Astrocyte (in vitro differentiated cells and primary cell): ENCODE results near the gene NUMB. TPM values are rescaled to one million over a fixed set of nuclear protein-coding genes. Genes with fewer than 3 reads are reported as not detected.

Experiments used
- DNase-seq: peaks from one replicate; pipeline ENCODE4 v3.0.0-alpha.2; 2010; ENCODE audit warnings: low read depth
- FAIRE-seq: peaks from 2 replicates; lab custom pipeline; 2011; peaks lifted over from hg19 to GRCh38; lab: Jason Lieb, UNC
- H2AFZ ChIP-seq: 2 replicates; pipeline ENCODE4 v1.6.0; 2012; ENCODE audit warnings: low read depth, low read length, inconsistent platforms
- H3K27ac ChIP-seq: 2 replicates; pipeline ENCODE4 v1.5.1; 2011; ENCODE audit warnings: low read depth, low read length, inconsistent platforms
- H3K27me3 ChIP-seq: 2 replicates; pipeline ENCODE4 v1.6.0; 2011; ENCODE audit warnings: low read length, inconsistent platforms; ENCODE audit not compliant: insufficient read depth
- H3K36me3 ChIP-seq: 2 replicates; pipeline ENCODE4 v1.5.1; 2011; ENCODE audit warnings: low read length, inconsistent platforms; ENCODE audit not compliant: insufficient read depth
- H3K4me1 ChIP-seq: 2 replicates; pipeline ENCODE4 v1.5.1; 2011; ENCODE audit warnings: low read length, inconsistent platforms; ENCODE audit not compliant: insufficient read depth
- H3K4me2 ChIP-seq: 2 replicates; pipeline ENCODE4 v1.6.0; 2012; ENCODE audit warnings: low read length, inconsistent platforms
- H3K4me3 ChIP-seq: 2 replicates; pipeline ENCODE4 v1.5.1; 2011; ENCODE audit warnings: low read depth, mild to moderate bottlenecking, low read length, inconsistent platforms; ENCODE audit not compliant: insufficient read depth
- H3K79me2 ChIP-seq: 2 replicates; pipeline ENCODE4 v1.6.0; 2012; ENCODE audit warnings: mild to moderate bottlenecking, low read length, inconsistent platforms; ENCODE audit not compliant: insufficient read depth
- H3K9ac ChIP-seq: 2 replicates; pipeline ENCODE4 v1.6.0; 2012; ENCODE audit warnings: mild to moderate bottlenecking, low read length, inconsistent platforms
- H3K9me3 ChIP-seq: 2 replicates; pipeline ENCODE4 v1.5.1; 2012; ENCODE audit warnings: low read depth, mild to moderate bottlenecking, low read length, inconsistent platforms; ENCODE audit not compliant: insufficient read depth
- H4K20me1 ChIP-seq: 2 replicates; pipeline ENCODE4 v1.6.0; 2012; ENCODE audit warnings: low read length, inconsistent platforms; ENCODE audit not compliant: insufficient read depth
- H3K27ac Mint-ChIP-seq: one replicate; pipeline ENCODE4 v1.8.0; 2021; ENCODE audit warnings: mild to moderate bottlenecking, mixed read lengths; ENCODE audit not compliant: unreplicated experiment
- H3K27me3 Mint-ChIP-seq: one replicate; pipeline ENCODE4 v1.8.0; 2021; ENCODE audit warnings: low read depth, mixed read lengths; ENCODE audit not compliant: unreplicated experiment
- H3K36me3 Mint-ChIP-seq: one replicate; pipeline ENCODE4 v1.8.0; 2021; ENCODE audit warnings: low read depth, mixed read lengths; ENCODE audit not compliant: unreplicated experiment
- H3K4me1 Mint-ChIP-seq: one replicate; pipeline ENCODE4 v1.8.0; 2021; ENCODE audit warnings: low read depth, mixed read lengths; ENCODE audit not compliant: unreplicated experiment
- H3K4me3 Mint-ChIP-seq: one replicate; pipeline ENCODE4 v1.8.0; 2021; ENCODE audit warnings: mild to moderate bottlenecking, moderate library complexity, mixed read lengths; ENCODE audit not compliant: unreplicated experiment
- H3K9me3 Mint-ChIP-seq: one replicate; pipeline ENCODE4 v1.8.0; 2021; ENCODE audit warnings: mild to moderate bottlenecking, mixed read lengths; ENCODE audit not compliant: unreplicated experiment
- EZH2 ChIP-seq: IDR thresholded peaks from 2 replicates; pipeline ENCODE4 v1.6.1; 2012; ENCODE audit warnings: mild to moderate bottlenecking, low read length, inconsistent platforms; ENCODE audit not compliant: insufficient read depth
- total RNA-seq: library from RNA; stranded (reverse); gene quantifications from 2 replicates; pipeline ENCODE4 v1.2.1, GENCODE V29; 2021
- TF ChIP-seq, protein P1 (sequence below): IDR thresholded peaks from 2 replicates; pipeline ENCODE4 v1.5.1; 2011; ENCODE audit warnings: low read depth, mild to moderate bottlenecking, inconsistent platforms, low read length, moderate library complexity; ENCODE audit not compliant: insufficient read depth

Gene NUMB
- total RNA-seq, 1 donor from 2014 or later, result 93.9 TPM

DNA sequence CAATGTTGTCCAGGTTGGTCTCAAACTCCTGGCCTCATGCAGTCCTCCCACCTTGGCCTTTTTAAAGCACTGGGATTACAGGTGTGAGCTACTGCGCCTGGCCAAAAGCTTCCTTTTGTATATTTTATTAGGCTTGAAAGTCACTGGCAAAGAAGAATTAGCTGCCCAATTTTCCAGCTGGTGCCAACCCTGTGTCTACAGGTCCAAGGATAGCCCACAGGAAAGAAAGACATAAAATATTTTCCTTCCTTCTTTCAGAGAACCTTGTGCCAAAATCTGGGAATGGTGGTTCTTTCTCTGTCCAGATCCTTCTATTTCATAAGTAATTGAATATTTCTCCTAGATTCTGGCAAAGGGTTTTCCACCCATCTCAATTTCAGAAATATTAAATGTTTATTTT is 84.1 kb downstream of the NUMB start:
- DNase-seq (no peak), FAIRE-seq (no peak)
- Histone ChIP-seq H3K4me2 (no peak overlapping the region), H3K4me1 (no peaks in the 10 kb centered on the region), H3K9ac (no peak overlapping the region), H3K9me3 (no peaks in the 10 kb centered on the region), H3K27ac (no peak overlapping the region), H4K20me1 (peaks cover 54% of the 10 kb centered on the region), H3K27me3 (no peaks in the 10 kb centered on the region), H3K4me3 (no peak overlapping the region), H2AFZ (no peak overlapping the region), H3K79me2 (peaks cover 58% of the 10 kb centered on the region), H3K36me3 (no peaks in the 10 kb centered on the region)
- Mint-ChIP-seq H3K4me1 (peaks cover 8% of the 10 kb centered on the region), H3K36me3 (no peaks in the 10 kb centered on the region), H3K4me3 (no peak overlapping the region), H3K27me3 (no peaks in the 10 kb centered on the region), H3K9me3 (no peaks in the 10 kb centered on the region), H3K27ac (no peak overlapping the region)
- TF ChIP-seq, protein P1, sequence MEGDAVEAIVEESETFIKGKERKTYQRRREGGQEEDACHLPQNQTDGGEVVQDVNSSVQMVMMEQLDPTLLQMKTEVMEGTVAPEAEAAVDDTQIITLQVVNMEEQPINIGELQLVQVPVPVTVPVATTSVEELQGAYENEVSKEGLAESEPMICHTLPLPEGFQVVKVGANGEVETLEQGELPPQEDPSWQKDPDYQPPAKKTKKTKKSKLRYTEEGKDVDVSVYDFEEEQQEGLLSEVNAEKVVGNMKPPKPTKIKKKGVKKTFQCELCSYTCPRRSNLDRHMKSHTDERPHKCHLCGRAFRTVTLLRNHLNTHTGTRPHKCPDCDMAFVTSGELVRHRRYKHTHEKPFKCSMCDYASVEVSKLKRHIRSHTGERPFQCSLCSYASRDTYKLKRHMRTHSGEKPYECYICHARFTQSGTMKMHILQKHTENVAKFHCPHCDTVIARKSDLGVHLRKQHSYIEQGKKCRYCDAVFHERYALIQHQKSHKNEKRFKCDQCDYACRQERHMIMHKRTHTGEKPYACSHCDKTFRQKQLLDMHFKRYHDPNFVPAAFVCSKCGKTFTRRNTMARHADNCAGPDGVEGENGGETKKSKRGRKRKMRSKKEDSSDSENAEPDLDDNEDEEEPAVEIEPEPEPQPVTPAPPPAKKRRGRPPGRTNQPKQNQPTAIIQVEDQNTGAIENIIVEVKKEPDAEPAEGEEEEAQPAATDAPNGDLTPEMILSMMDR, result no peak
- TF ChIP-seq EZH2, result no peak

DNA sequence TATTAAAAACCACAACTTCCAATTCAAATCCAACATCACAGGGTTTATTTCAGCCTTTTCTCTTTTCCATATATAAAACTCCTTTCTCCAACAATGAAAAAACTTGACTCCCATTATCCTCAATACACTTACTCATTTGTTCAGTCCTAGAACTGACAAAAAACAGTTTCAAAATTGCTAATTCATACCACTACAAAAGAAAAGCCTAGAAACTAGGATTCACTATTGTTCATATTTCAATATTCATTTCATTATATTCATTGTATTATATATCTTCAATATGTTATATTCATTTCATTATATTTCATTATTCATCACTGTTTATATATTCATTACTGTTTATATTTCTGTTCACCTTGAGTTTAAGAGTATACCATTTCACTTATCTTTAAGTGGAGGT is 85.8 kb downstream of the NUMB start:
- no peak overlapping the region for H3K27ac ChIP-seq
- H3K79me2 ChIP-seq, result peaks cover 56% of the 10 kb centered on the region
- H3K9me3 ChIP-seq, result no peaks in the 10 kb centered on the region
- TF ChIP-seq EZH2, result no peak
- TF ChIP-seq, protein P1, result no peak
- no peak for DNase-seq
- no peaks in the 10 kb centered on the region for H3K9me3 Mint-ChIP-seq
- no peaks in the 10 kb centered on the region for H3K4me1 ChIP-seq
- H3K36me3 Mint-ChIP-seq, result no peaks in the 10 kb centered on the region
- H4K20me1 ChIP-seq, result peaks cover 47% of the 10 kb centered on the region
- no peaks in the 10 kb centered on the region for H3K36me3 ChIP-seq
- no peak overlapping the region for H3K27ac Mint-ChIP-seq
- no peak overlapping the region for H2AFZ ChIP-seq
- no peak overlapping the region for H3K4me2 ChIP-seq
- H3K27me3 ChIP-seq, result no peaks in the 10 kb centered on the region
- no peaks in the 10 kb centered on the region for H3K27me3 Mint-ChIP-seq
- no peak overlapping the region for H3K4me3 Mint-ChIP-seq
- FAIRE-seq, result no peak
- H3K4me3 ChIP-seq, result no peak overlapping the region
- peaks cover 8% of the 10 kb centered on the region for H3K4me1 Mint-ChIP-seq
- H3K9ac ChIP-seq, result no peak overlapping the region

DNA sequence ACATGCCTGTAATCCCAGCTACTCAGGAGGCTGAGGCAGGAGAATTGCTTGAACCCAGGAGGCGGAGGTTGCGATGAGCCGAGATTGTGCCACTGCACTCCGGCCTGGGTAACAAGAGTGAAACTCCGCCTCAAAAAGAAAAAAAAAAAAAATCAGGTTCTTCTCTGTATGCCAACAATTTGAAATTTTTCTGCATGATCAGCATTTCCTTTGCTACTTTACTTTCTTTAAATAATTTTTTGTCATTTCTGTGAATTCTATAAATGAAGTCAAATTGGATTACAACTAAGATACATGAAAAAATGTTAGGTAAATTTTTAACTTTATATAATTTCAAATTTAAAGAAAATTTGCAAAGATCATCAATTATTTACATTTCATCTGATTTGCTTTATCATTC is 87.8 kb downstream of the NUMB start:
- Mint-ChIP-seq H3K27me3 (no peaks in the 10 kb centered on the region), H3K4me3 (no peak overlapping the region), H3K9me3 (no peaks in the 10 kb centered on the region), H3K27ac (no peak overlapping the region), H3K4me1 (peaks cover 3% of the 10 kb centered on the region), H3K36me3 (no peaks in the 10 kb centered on the region)
- H3K9me3 ChIP-seq, result no peaks in the 10 kb centered on the region
- H3K79me2 ChIP-seq, result peaks cover 41% of the 10 kb centered on the region
- H2AFZ ChIP-seq, result no peak overlapping the region
- DNase-seq (no peak), FAIRE-seq (no peak)
- H3K4me2 ChIP-seq, result no peak overlapping the region
- H3K4me3 ChIP-seq, result no peak overlapping the region
- TF ChIP-seq, protein P1, result no peak
- no peak for TF ChIP-seq EZH2
- no peaks in the 10 kb centered on the region for H3K36me3 ChIP-seq
- no peaks in the 10 kb centered on the region for H3K27me3 ChIP-seq
- H4K20me1 ChIP-seq, result peaks cover 49% of the 10 kb centered on the region
- no peak overlapping the region for H3K27ac ChIP-seq
- H3K9ac ChIP-seq, result no peak overlapping the region
- no peaks in the 10 kb centered on the region for H3K4me1 ChIP-seq
